Mononuclear cell (primary cell): ENCODE data around the gene PDE6A. TPM values are rescaled to one million over a fixed set of nuclear protein-coding genes. Genes with fewer than 3 reads are reported as not detected.

Experiments used
- H3K27me3 ChIP-seq: 2 replicates; pipeline ENCODE4 v1.6.0; 2011; ENCODE audit warnings: low read length, control low read depth; ENCODE audit not compliant: insufficient read depth
- H3K4me1 ChIP-seq: 2 replicates; pipeline ENCODE4 v1.5.1; 2011; ENCODE audit warnings: mild to moderate bottlenecking, low read length, control low read depth; ENCODE audit not compliant: insufficient read depth
- H3K4me3 ChIP-seq: 2 replicates; pipeline ENCODE4 v1.5.1; 2011; ENCODE audit warnings: mild to moderate bottlenecking, low read length, moderate library complexity
- H3K9me3 ChIP-seq: 2 replicates; pipeline ENCODE4 v1.5.1; 2011; ENCODE audit warnings: low read depth, mild to moderate bottlenecking, control low read depth, low read length
- total RNA-seq: library from RNA; depleted of rRNA; stranded (reverse); fragments of >200 nt; gene quantifications from one replicate; pipeline ENCODE4 v1.2.3, GENCODE V29; 2012

Gene PDE6A
- total RNA-seq, 1 donor = not detected

- Histone ChIP-seq H3K27me3 (no peaks in the 10 kb centered on the region), H3K4me1 (no peaks in the 10 kb centered on the region), H3K4me3 (no peak overlapping the region), H3K9me3 (no peaks in the 10 kb centered on the region)
Measured at GRCh38 chr5:149924486-149924885, 20.1 kb downstream of the PDE6A start.

- Histone ChIP-seq H3K4me3 (no peak overlapping the region), H3K4me1 (no peaks in the 10 kb centered on the region), H3K27me3 (no peaks in the 10 kb centered on the region), H3K9me3 (no peaks in the 10 kb centered on the region)
Measured at GRCh38 chr5:149922950-149923349, 21.6 kb downstream of the PDE6A start.

GRCh38 chr5:149921597-149921996 is 23.0 kb downstream of the PDE6A start:
- H3K27me3 ChIP-seq = no peaks in the 10 kb centered on the region
- no peaks in the 10 kb centered on the region for H3K9me3 ChIP-seq
- no peaks in the 10 kb centered on the region for H3K4me1 ChIP-seq
- H3K4me3 ChIP-seq = no peak overlapping the region

- Histone ChIP-seq H3K9me3 (no peaks in the 10 kb centered on the region), H3K4me3 (no peak overlapping the region), H3K4me1 (no peaks in the 10 kb centered on the region), H3K27me3 (no peaks in the 10 kb centered on the region)
Measured at GRCh38 chr5:149917073-149917676, 27.4 kb downstream of the PDE6A start.

GRCh38 chr5:149916334-149917072 is 28.1 kb downstream of the PDE6A start:
- H3K9me3 ChIP-seq = no peaks in the 10 kb centered on the region
- H3K4me3 ChIP-seq = no peak overlapping the region
- H3K27me3 ChIP-seq = no peaks in the 10 kb centered on the region
- no peaks in the 10 kb centered on the region for H3K4me1 ChIP-seq

- Histone ChIP-seq H3K4me3 (no peak overlapping the region), H3K27me3 (no peaks in the 10 kb centered on the region), H3K4me1 (no peaks in the 10 kb centered on the region), H3K9me3 (no peaks in the 10 kb centered on the region)
Measured at GRCh38 chr5:149915392-149916260, 29.0 kb downstream of the PDE6A start.

- H3K9me3 ChIP-seq = no peaks in the 10 kb centered on the region
- H3K4me3 ChIP-seq = no peak overlapping the region
- H3K27me3 ChIP-seq = no peaks in the 10 kb centered on the region
- H3K4me1 ChIP-seq = no peaks in the 10 kb centered on the region
Measured at GRCh38 chr5:149913436-149914419, 30.9 kb downstream of the PDE6A start.

- Histone ChIP-seq H3K4me3 (no peak overlapping the region), H3K27me3 (no peaks in the 10 kb centered on the region), H3K9me3 (no peaks in the 10 kb centered on the region), H3K4me1 (no peaks in the 10 kb centered on the region)
Measured at GRCh38 chr5:149912226-149912871, 32.2 kb downstream of the PDE6A start.

GRCh38 chr5:149911031-149911430 is 33.6 kb downstream of the PDE6A start:
- Histone ChIP-seq H3K4me3 (no peak overlapping the region), H3K9me3 (no peaks in the 10 kb centered on the region), H3K27me3 (no peaks in the 10 kb centered on the region), H3K4me1 (no peaks in the 10 kb centered on the region)

- Histone ChIP-seq H3K4me3 (no peak overlapping the region), H3K4me1 (peaks cover 6% of the 10 kb centered on the region), H3K9me3 (no peaks in the 10 kb centered on the region), H3K27me3 (no peaks in the 10 kb centered on the region)
Measured at GRCh38 chr5:149907828-149908227, 36.8 kb downstream of the PDE6A start.

GRCh38 chr5:149904977-149905376 is 39.6 kb downstream of the PDE6A start:
- H3K4me3 ChIP-seq = no peak overlapping the region

GRCh38 chr5:149904293-149904886 is 40.2 kb downstream of the PDE6A start:
- peaks cover 6% of the 10 kb centered on the region for H3K4me1 ChIP-seq
- H3K9me3 ChIP-seq = no peaks in the 10 kb centered on the region
- H3K4me3 ChIP-seq = no peak overlapping the region
- H3K27me3 ChIP-seq = no peaks in the 10 kb centered on the region

More at GRCh38 chr5:149904977-149905376, 39.6 kb downstream of the PDE6A start:
- Histone ChIP-seq H3K9me3 (no peaks in the 10 kb centered on the region), H3K4me1 (peaks cover 6% of the 10 kb centered on the region), H3K27me3 (no peaks in the 10 kb centered on the region)

- H3K9me3 ChIP-seq = no peaks in the 10 kb centered on the region
- H3K27me3 ChIP-seq = no peaks in the 10 kb centered on the region
- H3K4me1 ChIP-seq = peaks cover 6% of the 10 kb centered on the region
- no peak overlapping the region for H3K4me3 ChIP-seq
Measured at GRCh38 chr5:149903404-149903803, 41.2 kb downstream of the PDE6A start.

- Histone ChIP-seq H3K27me3 (no peaks in the 10 kb centered on the region), H3K4me1 (peaks cover 6% of the 10 kb centered on the region), H3K9me3 (no peaks in the 10 kb centered on the region), H3K4me3 (no peak overlapping the region)
Measured at GRCh38 chr5:149902177-149902576, 42.4 kb downstream of the PDE6A start.
